ENCODE results near the gene NAA60.

GRCh38 chr16:3454093-3454492 is 10.6 kb downstream of the NAA60 start:
- TF ChIP-seq CTCF (conservative IDR thresholded peaks at IDR 0.05 in 1 of 2, IDR thresholded peaks at IDR 0.05 in 1 of 2; ENCODE audit: extremely low read depth in 1 of 2, insufficient read depth in 1 of 2, low read depth in 1 of 2, low read length in 2 of 2) (no peak), EZH2 (IDR thresholded peaks at IDR 0.05; ENCODE audit: borderline replicate concordance, low read length) (no peak)
